Endodermal cell (in vitro differentiated cells): Measurements from ENCODE around the gene GNPAT. TPM values are rescaled to one million over a fixed set of nuclear protein-coding genes. Genes with fewer than 3 reads are reported as not detected.

Experiments
- DNase-seq: peaks from one replicate; pipeline ENCODE4 v3.0.0-alpha.2; 2017
- H3K27ac ChIP-seq: 2 replicates; pipeline ENCODE4 v1.5.1; 2013; ENCODE audit warnings: mild to moderate bottlenecking, low read depth, low read length, moderate library complexity
- H3K27me3 ChIP-seq: 2 replicates; pipeline ENCODE4 v1.6.1; 2013; ENCODE audit warnings: mild to moderate bottlenecking, low read length, moderate library complexity; ENCODE audit not compliant: insufficient read depth, control insufficient read depth, poor library complexity, severe bottlenecking
- H3K36me3 ChIP-seq: 2 replicates; pipeline ENCODE4 v1.7.0; 2013; ENCODE audit warnings: mild to moderate bottlenecking, low read length, moderate library complexity; ENCODE audit not compliant: control insufficient read depth, insufficient read depth
- H3K4me1 ChIP-seq: one replicate; pipeline ENCODE4 v1.7.0; 2013; ENCODE audit warnings: low read length; ENCODE audit not compliant: control insufficient read depth, insufficient read depth
- H3K4me3 ChIP-seq: 2 replicates; pipeline ENCODE4 v1.5.1; 2013; ENCODE audit warnings: mild to moderate bottlenecking, low read length, moderate library complexity
- H3K9ac ChIP-seq: 2 replicates; pipeline ENCODE4 v1.6.1; 2013; ENCODE audit warnings: mild to moderate bottlenecking, low read length, moderate library complexity; ENCODE audit not compliant: poor library complexity, severe bottlenecking; ENCODE audit errors: extremely low read depth
- H3K9me3 ChIP-seq: 2 replicates; pipeline ENCODE4 v1.6.1; 2013; ENCODE audit warnings: mild to moderate bottlenecking, low read length, moderate library complexity; ENCODE audit not compliant: control insufficient read depth
- H3K27ac Mint-ChIP-seq: 2 replicates; pipeline ENCODE4 v1.8.0; 2020; ENCODE audit warnings: mixed read lengths
- H3K27me3 Mint-ChIP-seq: 2 replicates; pipeline ENCODE4 v1.8.0; 2021; ENCODE audit warnings: mild to moderate bottlenecking, mixed read lengths; ENCODE audit not compliant: insufficient read depth
- H3K36me3 Mint-ChIP-seq: 2 replicates; pipeline ENCODE4 v1.8.0; 2020; ENCODE audit warnings: low read depth, mixed read lengths
- H3K4me1 Mint-ChIP-seq: 2 replicates; pipeline ENCODE4 v1.8.0; 2020; ENCODE audit warnings: mixed read lengths
- H3K4me3 Mint-ChIP-seq: 2 replicates; pipeline ENCODE4 v1.8.0; 2020; ENCODE audit warnings: mild to moderate bottlenecking, moderate library complexity, mixed read lengths
- H3K9me3 Mint-ChIP-seq: 2 replicates; pipeline ENCODE4 v1.8.0; 2020; ENCODE audit warnings: mild to moderate bottlenecking, mixed read lengths
- WGBS, 2 experiments: methylation state at CpG; one replicate each; pipeline versions ENCODE4 v1.1.5 to v1.1.7; 2013; ENCODE audit warnings: missing lambda C conversion rate in 2 of 2, mixed read lengths in 1 of 2; ENCODE audit not compliant: insufficient coverage in 1 of 2, insufficient read length in 1 of 2; 5-methylcytosine and 5-hydroxymethylcytosine counted together
- total RNA-seq, 2 donors: library from RNA; stranded (reverse); fragmentation: NEBNext Ultra II Directional in 1 of 2; extraction: Animal tissue kit (Norgen Biotek cat#: 25700) in 1 of 2; gene quantifications; 2 replicates in 1 of 2; 3 replicates in 1 of 2; pipeline ENCODE4 v1.2.1, GENCODE V29; 2021
- TF ChIP-seq, protein P1 (sequence below): fragments of 200-600 bp; sonication (generic); conservative IDR thresholded peaks from 2 replicates; pipeline ENCODE4 v1.5.0; 2021; ENCODE audit warnings: antibody characterized with exemption, mild to moderate bottlenecking

GNPAT gene
- total RNA-seq, 2 donors from 2014 or later, result 56.5 to 69.1 TPM

DNA sequence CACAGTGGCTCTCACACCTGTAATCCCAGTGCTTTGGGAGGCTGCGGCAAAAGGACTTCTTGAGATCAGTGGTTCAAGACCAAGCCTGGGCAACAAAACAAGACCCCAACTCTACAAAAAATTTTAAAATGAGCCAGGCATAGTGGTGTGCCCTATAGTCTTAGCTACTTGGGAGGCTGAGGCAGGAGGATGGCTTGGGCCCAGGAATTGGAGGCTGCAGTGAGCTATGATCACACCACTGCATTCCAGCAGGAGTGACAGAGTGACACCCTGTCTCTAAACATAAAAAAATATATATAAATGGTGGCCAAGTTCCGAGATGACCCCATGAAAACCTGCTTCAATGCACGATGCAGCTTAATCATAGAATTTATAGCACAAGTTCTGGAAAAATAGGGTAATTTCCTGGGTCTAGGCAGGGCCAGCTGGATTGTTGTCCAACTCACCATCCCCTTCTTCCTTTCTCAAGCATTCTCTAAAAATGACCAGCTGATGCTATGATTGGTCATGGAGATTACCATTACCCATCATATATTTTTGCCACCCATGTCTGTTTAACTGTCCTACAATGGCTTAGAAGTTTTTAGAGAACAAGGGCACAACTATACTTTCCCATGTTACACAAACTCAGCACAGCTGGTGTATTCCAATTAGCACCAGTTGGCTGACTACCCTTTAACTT is 5.3 kb upstream of the GNPAT start:
- no peak overlapping the region for H3K9ac ChIP-seq
- Mint-ChIP-seq H3K4me3 (no peak overlapping the region), H3K9me3 (no peaks in the 10 kb centered on the region), H3K27me3 (no peaks in the 10 kb centered on the region), H3K4me1 (peaks cover 28% of the 10 kb centered on the region), H3K27ac (no peak overlapping the region), H3K36me3 (peaks cover 20% of the 10 kb centered on the region)
- 95 to 100% methylated on average over 2 to 3 of the region's 3 CpGs for WGBS, 2 experiments
- no peak overlapping the region for H3K4me3 ChIP-seq
- H3K4me1 ChIP-seq, result peaks cover 6% of the 10 kb centered on the region
- TF ChIP-seq, protein P1, sequence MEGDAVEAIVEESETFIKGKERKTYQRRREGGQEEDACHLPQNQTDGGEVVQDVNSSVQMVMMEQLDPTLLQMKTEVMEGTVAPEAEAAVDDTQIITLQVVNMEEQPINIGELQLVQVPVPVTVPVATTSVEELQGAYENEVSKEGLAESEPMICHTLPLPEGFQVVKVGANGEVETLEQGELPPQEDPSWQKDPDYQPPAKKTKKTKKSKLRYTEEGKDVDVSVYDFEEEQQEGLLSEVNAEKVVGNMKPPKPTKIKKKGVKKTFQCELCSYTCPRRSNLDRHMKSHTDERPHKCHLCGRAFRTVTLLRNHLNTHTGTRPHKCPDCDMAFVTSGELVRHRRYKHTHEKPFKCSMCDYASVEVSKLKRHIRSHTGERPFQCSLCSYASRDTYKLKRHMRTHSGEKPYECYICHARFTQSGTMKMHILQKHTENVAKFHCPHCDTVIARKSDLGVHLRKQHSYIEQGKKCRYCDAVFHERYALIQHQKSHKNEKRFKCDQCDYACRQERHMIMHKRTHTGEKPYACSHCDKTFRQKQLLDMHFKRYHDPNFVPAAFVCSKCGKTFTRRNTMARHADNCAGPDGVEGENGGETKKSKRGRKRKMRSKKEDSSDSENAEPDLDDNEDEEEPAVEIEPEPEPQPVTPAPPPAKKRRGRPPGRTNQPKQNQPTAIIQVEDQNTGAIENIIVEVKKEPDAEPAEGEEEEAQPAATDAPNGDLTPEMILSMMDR, result no peak
- H3K9me3 ChIP-seq, result no peaks in the 10 kb centered on the region
- H3K27ac ChIP-seq, result no peak overlapping the region
- DNase-seq, result no peak
- peaks cover 33% of the 10 kb centered on the region for H3K36me3 ChIP-seq
- no peaks in the 10 kb centered on the region for H3K27me3 ChIP-seq

DNA sequence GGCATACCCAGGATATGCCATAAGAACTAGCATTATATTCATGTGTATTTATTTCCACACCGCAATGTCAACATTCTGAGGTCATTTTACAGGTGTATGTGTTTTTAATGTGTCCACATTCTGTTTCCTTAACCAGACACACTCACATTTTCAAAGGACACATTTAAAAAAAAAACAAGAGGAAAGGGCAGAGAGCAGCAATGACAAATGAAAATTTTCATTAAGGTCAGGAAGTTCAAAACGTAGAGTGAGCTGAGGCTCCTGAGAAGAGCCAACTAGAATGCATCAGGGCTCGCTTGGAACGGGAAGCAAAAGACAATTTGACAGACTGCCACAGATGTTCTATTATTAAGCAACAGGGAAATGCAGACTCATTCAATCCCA is 4.8 kb upstream of the GNPAT start:
- peaks cover 20% of the 10 kb centered on the region for H3K36me3 Mint-ChIP-seq
- no peaks in the 10 kb centered on the region for H3K27me3 Mint-ChIP-seq
- 92 to 96% methylated on average over 3 to 4 of the region's 4 CpGs for WGBS, 2 experiments
- DNase-seq, result no peak
- H3K9me3 Mint-ChIP-seq, result no peaks in the 10 kb centered on the region
- H3K27ac Mint-ChIP-seq, result no peak overlapping the region
- TF ChIP-seq, protein P1, result no peak
- no peak overlapping the region for H3K4me3 Mint-ChIP-seq
- Histone ChIP-seq H3K27me3 (no peaks in the 10 kb centered on the region), H3K4me1 (peaks cover 6% of the 10 kb centered on the region), H3K4me3 (no peak overlapping the region), H3K36me3 (peaks cover 30% of the 10 kb centered on the region), H3K9me3 (no peaks in the 10 kb centered on the region), H3K27ac (no peak overlapping the region), H3K9ac (no peak overlapping the region)
- H3K4me1 Mint-ChIP-seq, result peaks cover 28% of the 10 kb centered on the region

DNA sequence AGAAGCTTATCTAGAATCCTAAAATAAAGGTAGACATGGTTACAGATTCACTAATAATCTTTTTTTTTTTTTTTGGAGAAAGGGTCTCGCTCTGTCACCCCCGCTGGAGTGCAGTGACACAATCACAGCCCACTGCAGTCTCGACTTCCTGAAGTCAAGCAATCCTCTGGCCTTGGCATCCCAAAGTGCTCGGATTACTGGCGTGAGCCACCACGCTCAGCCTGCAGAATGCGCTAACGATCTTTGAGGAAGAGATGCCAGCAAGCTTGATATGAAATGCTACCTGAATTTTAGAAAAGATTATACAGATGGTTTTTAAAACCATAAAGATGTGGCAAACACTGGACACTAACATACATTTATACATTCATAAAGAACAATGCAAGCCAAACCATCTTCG is 4.1 kb upstream of the GNPAT start:
- H3K4me3 Mint-ChIP-seq, result no peak overlapping the region
- H3K9ac ChIP-seq, result no peak overlapping the region
- H3K36me3 ChIP-seq, result peaks cover 29% of the 10 kb centered on the region
- TF ChIP-seq, protein P1, result no peak
- peaks cover 6% of the 10 kb centered on the region for H3K4me1 ChIP-seq
- H3K27me3 ChIP-seq, result no peaks in the 10 kb centered on the region
- 93 to 96% methylated on average over 8 to 9 of the region's 9 CpGs for WGBS, 2 experiments
- no peak overlapping the region for H3K27ac Mint-ChIP-seq
- no peak overlapping the region for H3K27ac ChIP-seq
- H3K36me3 Mint-ChIP-seq, result peaks cover 20% of the 10 kb centered on the region
- peaks cover 29% of the 10 kb centered on the region for H3K4me1 Mint-ChIP-seq
- DNase-seq, result no peak
- no peaks in the 10 kb centered on the region for H3K9me3 ChIP-seq
- no peak overlapping the region for H3K4me3 ChIP-seq
- H3K27me3 Mint-ChIP-seq, result no peaks in the 10 kb centered on the region
- H3K9me3 Mint-ChIP-seq, result no peaks in the 10 kb centered on the region
